Left forelimb (tissue), 1 donor: ENCODE measurements around the gene PNPLA2.

Source experiments
- DNase-seq: peaks from one replicate; pipeline ENCODE4 v3.0.0-alpha.2; 2018; ENCODE audit warnings: low spot score

Gene PNPLA2

GRCh38 chr11:786235-787083, 32.3 kb upstream of the PNPLA2 start:
- DNase-seq: no peak

- DNase-seq: no peak
Measured at GRCh38 chr11:787084-787675, 31.5 kb upstream of the PNPLA2 start.

- no peak for DNase-seq
Measured at GRCh38 chr11:788009-788640, 30.6 kb upstream of the PNPLA2 start.

GRCh38 chr11:788953-789940, 29.5 kb upstream of the PNPLA2 start:
- DNase-seq: no peak

GRCh38 chr11:789943-790342, 28.8 kb upstream of the PNPLA2 start, which contains the start of gene CEND1:
TSS of gene CEND1 (minus strand) at chr11:790090. CDS start at chr11:788576, 1,514 bp downstream.
- DNase-seq: no peak

GRCh38 chr11:790721-791564, 27.8 kb upstream of the PNPLA2 start:
- DNase-seq: no peak

- DNase-seq: no peak
Measured at GRCh38 chr11:791658-792534, 26.8 kb upstream of the PNPLA2 start.

- DNase-seq: no peak
Measured at GRCh38 chr11:792535-792821, 26.2 kb upstream of the PNPLA2 start.

- no peak for DNase-seq
Measured at GRCh38 chr11:792873-793272, 25.8 kb upstream of the PNPLA2 start.

GRCh38 chr11:793556-793955, 25.2 kb upstream of the PNPLA2 start:
- DNase-seq: no peak

- DNase-seq: no peak
Measured at GRCh38 chr11:794013-794765, 24.5 kb upstream of the PNPLA2 start.

- DNase-seq: no peak
Measured at GRCh38 chr11:794766-795633, 23.7 kb upstream of the PNPLA2 start.

- peak; percentile 89 for DNase-seq
Measured at GRCh38 chr11:795634-796564, 22.8 kb upstream of the PNPLA2 start.

- no peak for DNase-seq
Measured at GRCh38 chr11:796565-797295, 22.0 kb upstream of the PNPLA2 start.

- DNase-seq: peak; percentile 92
Measured at GRCh38 chr11:797296-798092, 21.2 kb upstream of the PNPLA2 start.
